Thyroid gland (tissue), 4 donors: ENCODE results near the gene ACSBG1. TPM values are rescaled to one million over a fixed set of nuclear protein-coding genes. Genes with fewer than 3 reads are reported as not detected.

Experiments used
- DNase-seq, 2 donors: peaks; one replicate each; pipeline ENCODE4 v3.0.0-alpha.2; 2019
- H3K27ac ChIP-seq, 3 donors: fragments of 200-600 bp; sonication (generic); 1 replicate in 2 of 3; 2 replicates in 1 of 3; pipeline ENCODE4 v1.5.1; 2016 to 2019; ENCODE audit warnings: mild to moderate bottlenecking in 1 of 3, moderate library complexity in 1 of 3
- H3K27me3 ChIP-seq: fragments of 200-600 bp; sonication (generic); one replicate; pipeline ENCODE4 v1.5.1; 2019
- H3K36me3 ChIP-seq, 2 donors: fragments of 200-600 bp; sonication (generic); one replicate each; pipeline ENCODE4 v1.5.1; 2016 to 2019
- H3K4me1 ChIP-seq, 2 donors: fragments of 200-600 bp; sonication (generic); one replicate each; pipeline ENCODE4 v1.5.1; 2017 to 2019
- H3K4me3 ChIP-seq, 3 donors: fragments of 200-600 bp; sonication (generic); replicated peaks in 1 of 3; 1 replicate in 2 of 3; 2 replicates in 1 of 3; pipeline ENCODE4 v1.5.1; 2016; ENCODE audit warnings: mild to moderate bottlenecking in 1 of 3
- H3K9me3 ChIP-seq: fragments of 200-600 bp; sonication (generic); one replicate; pipeline ENCODE4 v1.5.1; 2017
- POLR2A ChIP-seq, 2 donors: fragments of 450-650 bp; IDR thresholded peaks; one replicate each; pipeline ENCODE4 v1.6.1; 2017; ENCODE audit warnings: antibody characterized with exemption in 2 of 2, mild to moderate bottlenecking in 2 of 2, moderate library complexity in 1 of 2
- WGBS, 2 donors: methylation state at CpG; one replicate each; pipeline ENCODE4 v1.1.5; 2017; 5-methylcytosine and 5-hydroxymethylcytosine counted together
- intact Hi-C: fragments of 100-400 bp; cut with DNase I; formaldehyde crosslinking; loops from one replicate; pipeline ENCODE4 v1.15.1; 2023
- total RNA-seq, 4 donors: library from RNA; depleted of rRNA; stranded (reverse); fragments of >200 nt; gene quantifications; one replicate each; pipeline ENCODE4 v1.2.3, GENCODE V29; 2016
- TF ChIP-seq, protein P1 (sequence below), 6 experiments: fragments of 200-600 bp in 3 of 6; fragments of 450-650 bp in 3 of 6; sonication (generic) in 3 of 6; IDR thresholded peaks; one replicate each; pipeline ENCODE4 v1.5.1; 2016 to 2019; ENCODE audit warnings: antibody characterized with exemption in 6 of 6, mild to moderate bottlenecking in 2 of 6, inconsistent platforms in 1 of 6, moderate library complexity in 1 of 6

The ACSBG1 gene, protein sequence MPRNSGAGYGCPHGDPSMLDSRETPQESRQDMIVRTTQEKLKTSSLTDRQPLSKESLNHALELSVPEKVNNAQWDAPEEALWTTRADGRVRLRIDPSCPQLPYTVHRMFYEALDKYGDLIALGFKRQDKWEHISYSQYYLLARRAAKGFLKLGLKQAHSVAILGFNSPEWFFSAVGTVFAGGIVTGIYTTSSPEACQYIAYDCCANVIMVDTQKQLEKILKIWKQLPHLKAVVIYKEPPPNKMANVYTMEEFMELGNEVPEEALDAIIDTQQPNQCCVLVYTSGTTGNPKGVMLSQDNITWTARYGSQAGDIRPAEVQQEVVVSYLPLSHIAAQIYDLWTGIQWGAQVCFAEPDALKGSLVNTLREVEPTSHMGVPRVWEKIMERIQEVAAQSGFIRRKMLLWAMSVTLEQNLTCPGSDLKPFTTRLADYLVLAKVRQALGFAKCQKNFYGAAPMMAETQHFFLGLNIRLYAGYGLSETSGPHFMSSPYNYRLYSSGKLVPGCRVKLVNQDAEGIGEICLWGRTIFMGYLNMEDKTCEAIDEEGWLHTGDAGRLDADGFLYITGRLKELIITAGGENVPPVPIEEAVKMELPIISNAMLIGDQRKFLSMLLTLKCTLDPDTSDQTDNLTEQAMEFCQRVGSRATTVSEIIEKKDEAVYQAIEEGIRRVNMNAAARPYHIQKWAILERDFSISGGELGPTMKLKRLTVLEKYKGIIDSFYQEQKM
- total RNA-seq = not detected

GRCh38 chr15:78234515-78235040, at the start of gene ACSBG1:
ACSBG1 (minus strand) TSS chr15:78234565; CDS start chr15:78234501, 64 bp downstream.
- intact Hi-C loops = no loop called here
- no peak for DNase-seq
- 45 to 54% methylated on average over 5 to 6 of the region's 6 CpGs for WGBS, 2 donors
- Histone ChIP-seq H3K4me3 (no peak within 1 kb of the TSS), H3K36me3 (no peaks in the 10 kb centered on the region), H3K27me3 (no peaks in the 10 kb centered on the region), H3K27ac (no peak within 1 kb of the TSS), H3K9me3 (no peaks in the 10 kb centered on the region), H3K4me1 (no peaks in the 10 kb centered on the region)
- no peak for TF ChIP-seq POLR2A (IDR thresholded peaks at IDR 0.05)
- TF ChIP-seq, protein P1, sequence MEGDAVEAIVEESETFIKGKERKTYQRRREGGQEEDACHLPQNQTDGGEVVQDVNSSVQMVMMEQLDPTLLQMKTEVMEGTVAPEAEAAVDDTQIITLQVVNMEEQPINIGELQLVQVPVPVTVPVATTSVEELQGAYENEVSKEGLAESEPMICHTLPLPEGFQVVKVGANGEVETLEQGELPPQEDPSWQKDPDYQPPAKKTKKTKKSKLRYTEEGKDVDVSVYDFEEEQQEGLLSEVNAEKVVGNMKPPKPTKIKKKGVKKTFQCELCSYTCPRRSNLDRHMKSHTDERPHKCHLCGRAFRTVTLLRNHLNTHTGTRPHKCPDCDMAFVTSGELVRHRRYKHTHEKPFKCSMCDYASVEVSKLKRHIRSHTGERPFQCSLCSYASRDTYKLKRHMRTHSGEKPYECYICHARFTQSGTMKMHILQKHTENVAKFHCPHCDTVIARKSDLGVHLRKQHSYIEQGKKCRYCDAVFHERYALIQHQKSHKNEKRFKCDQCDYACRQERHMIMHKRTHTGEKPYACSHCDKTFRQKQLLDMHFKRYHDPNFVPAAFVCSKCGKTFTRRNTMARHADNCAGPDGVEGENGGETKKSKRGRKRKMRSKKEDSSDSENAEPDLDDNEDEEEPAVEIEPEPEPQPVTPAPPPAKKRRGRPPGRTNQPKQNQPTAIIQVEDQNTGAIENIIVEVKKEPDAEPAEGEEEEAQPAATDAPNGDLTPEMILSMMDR (IDR thresholded peaks at IDR 0.05) = no peak

GRCh38 chr15:78282324-78282723, 48.0 kb upstream of the ACSBG1 start:
- no peak overlapping the region for H3K27ac ChIP-seq
- intact Hi-C loops = no loop called here
- no peak for DNase-seq
- TF ChIP-seq, protein P1 (IDR thresholded peaks at IDR 0.05) = no peak
- TF ChIP-seq POLR2A (IDR thresholded peaks at IDR 0.05) = no peak
- H3K4me1 ChIP-seq = no peaks in the 10 kb centered on the region
- H3K9me3 ChIP-seq = no peaks in the 10 kb centered on the region
- no peak overlapping the region for H3K4me3 ChIP-seq
- 93 to 96% methylated on average over 2 of the region's 2 CpGs for WGBS, 2 donors
- H3K27me3 ChIP-seq = no peaks in the 10 kb centered on the region
- peaks cover 26 to 41% of the 10 kb centered on the region in 2 donors for H3K36me3 ChIP-seq

GRCh38 chr15:78280319-78281072, 46.1 kb upstream of the ACSBG1 start:
- DNase-seq = no peak
- Histone ChIP-seq H3K4me3 (no peak overlapping the region), H3K9me3 (no peaks in the 10 kb centered on the region), H3K4me1 (no peaks in the 10 kb centered on the region), H3K27ac (no peak overlapping the region), H3K27me3 (no peaks in the 10 kb centered on the region), H3K36me3 (peaks cover 26 to 37% of the 10 kb centered on the region in 2 donors)
- intact Hi-C loops = no loop called here
- TF ChIP-seq POLR2A (IDR thresholded peaks at IDR 0.05) = no peak
- TF ChIP-seq, protein P1 (IDR thresholded peaks at IDR 0.05) = no peak
- WGBS, 2 donors = 95% methylated on average over 13 of the region's 13 CpGs

DNA sequence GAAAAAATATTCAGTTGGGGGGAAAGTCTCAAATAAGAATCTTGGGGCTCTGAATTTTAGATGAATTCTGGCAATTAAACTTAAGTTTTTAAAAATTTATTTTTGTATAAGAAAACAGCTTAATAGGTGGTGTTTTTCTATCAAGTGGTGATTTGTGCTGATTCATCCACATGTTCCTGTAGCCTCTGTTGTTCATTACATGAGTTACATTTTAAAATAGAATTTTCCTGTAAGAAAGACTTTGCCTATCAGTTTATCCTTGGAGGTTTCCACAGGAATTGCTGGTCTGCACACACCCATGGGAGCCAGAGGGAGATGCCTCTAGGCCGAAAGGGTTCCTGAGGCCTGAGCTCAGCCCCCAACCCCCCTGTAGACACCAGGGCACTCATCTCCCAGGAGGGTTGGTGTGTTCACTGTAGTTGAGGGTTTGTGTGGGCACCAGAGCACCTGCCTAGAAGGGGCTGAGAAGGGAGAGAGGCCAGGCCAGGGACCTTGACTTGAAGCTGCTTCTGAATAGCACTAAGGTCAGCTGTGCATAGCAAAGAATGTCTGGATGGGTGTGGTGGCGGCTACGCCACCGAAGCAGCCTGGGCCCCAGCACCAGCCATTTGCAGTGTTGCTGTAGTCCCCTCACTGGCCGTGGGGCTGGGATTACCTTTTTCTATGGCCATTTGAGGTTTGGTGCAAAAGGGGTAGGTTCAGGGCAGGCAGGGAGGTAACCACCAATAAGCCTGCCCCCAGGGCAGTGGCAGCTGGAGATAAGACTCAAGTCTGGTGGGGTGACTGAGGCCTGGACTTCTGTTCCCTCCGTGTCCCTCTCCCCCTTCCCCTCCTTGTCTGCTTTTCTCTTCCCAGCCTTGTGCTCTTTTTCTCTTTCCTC, 41.9 kb upstream of the ACSBG1 start:
- no peak for DNase-seq
- Histone ChIP-seq H3K4me3 (no peak overlapping the region), H3K36me3 (peaks cover 7 to 13% of the 10 kb centered on the region in 2 donors), H3K9me3 (no peaks in the 10 kb centered on the region), H3K27ac (no peak overlapping the region), H3K27me3 (no peaks in the 10 kb centered on the region), H3K4me1 (no peaks in the 10 kb centered on the region)
- no peak for TF ChIP-seq POLR2A (IDR thresholded peaks at IDR 0.05)
- TF ChIP-seq, protein P1 (IDR thresholded peaks at IDR 0.05) = no peak
- WGBS, 2 donors = 82 to 92% methylated on average over 6 of the region's 6 CpGs
- intact Hi-C loops = no loop called here
